OCI-LY3 (cell line): ENCODE measurements around the gene KRT80.

Experiments
- H2AFZ ChIP-seq: fragments of 200-600, 300-600 bp; shearing (Covaris generic); 2 replicates; pipeline ENCODE4 v1.6.0; 2014; ENCODE audit warnings: antibody characterized with exemption, low read depth, low read length
- H3K27ac ChIP-seq: fragments of 200-600, 300-600 bp; sonication (generic); 2 replicates; pipeline ENCODE4 v1.5.1; 2014; ENCODE audit warnings: mild to moderate bottlenecking, low read length, moderate library complexity, mixed read lengths
- H3K27me3 ChIP-seq: fragments of 200-600, 300-600 bp; sonication (generic); 2 replicates; pipeline ENCODE4 v1.6.1; 2014; ENCODE audit warnings: low read depth, low read length, mixed read lengths
- H3K36me3 ChIP-seq: fragments of 200-600, 300-600 bp; sonication (generic); replicated peaks from 2 replicates; pipeline ENCODE3; 2014; ENCODE audit warnings: low read depth, low read length, mixed read lengths
- H3K4me1 ChIP-seq: fragments of 300-600, 200-600 bp; sonication (generic); 2 replicates; pipeline ENCODE4 v1.6.1; 2014; ENCODE audit warnings: low read length, mixed read lengths
- H3K4me2 ChIP-seq: fragments of 200-600, 300-600 bp; sonication (generic); 2 replicates; pipeline ENCODE4 v1.6.1; 2014; ENCODE audit warnings: low read length, mixed read lengths
- H3K4me3 ChIP-seq: fragments of 300-600, 200-600 bp; sonication (generic); 2 replicates; pipeline ENCODE4 v1.5.1; 2014; ENCODE audit warnings: antibody characterized with exemption, mild to moderate bottlenecking, low read length, moderate library complexity
- H3K79me2 ChIP-seq: fragments of 300-600, 200-600 bp; shearing (Covaris generic); 2 replicates; pipeline ENCODE4 v1.6.1; 2014; ENCODE audit warnings: mild to moderate bottlenecking, low read length, mixed read lengths
- H3K9ac ChIP-seq: fragments of 300-600, 200-600 bp; shearing (Covaris generic); 2 replicates; pipeline ENCODE4 v1.6.0; 2014; ENCODE audit warnings: mild to moderate bottlenecking, low read length, moderate library complexity
- H3K9me3 ChIP-seq: fragments of 200-600, 300-600 bp; shearing (Covaris generic); 2 replicates; pipeline ENCODE4 v1.6.1; 2014; ENCODE audit warnings: low read length, mixed read lengths; ENCODE audit not compliant: insufficient read depth
- H4K20me1 ChIP-seq: fragments of 200-600, 300-600 bp; sonication (generic); 2 replicates; pipeline ENCODE4 v1.6.1; 2016; ENCODE audit warnings: low read length, mixed read lengths; ENCODE audit not compliant: insufficient read depth
- CTCF ChIP-seq: fragments of 200-600, 300-600 bp; sonication (generic); IDR thresholded peaks from 2 replicates; pipeline ENCODE4 v1.5.1; 2014; ENCODE audit warnings: antibody characterized with exemption, low read length, low read depth
- EZH2phosphoT487 ChIP-seq: fragments of 200-600 bp; shearing (Covaris generic); IDR thresholded peaks from 2 replicates; pipeline ENCODE4 v1.6.1; 2018; ENCODE audit warnings: antibody characterized with exemption, mixed run types, low read depth

Gene KRT80

GRCh38 chr12:52202361-52203078, 10.7 kb upstream of the KRT80 start:
- Histone ChIP-seq H3K4me2 (no peak overlapping the region), H3K27ac (no peak overlapping the region), H3K4me3 (no peak overlapping the region), H2AFZ (no peak overlapping the region), H3K4me1 (no peaks in the 10 kb centered on the region), H3K79me2 (no peaks in the 10 kb centered on the region), H4K20me1 (no peaks in the 10 kb centered on the region), H3K27me3 (peaks cover 26% of the 10 kb centered on the region), H3K9ac (no peak overlapping the region), H3K9me3 (no peaks in the 10 kb centered on the region), H3K36me3 (no peaks in the 10 kb centered on the region)
- TF ChIP-seq EZH2phosphoT487 (no peak), CTCF (no peak)

- Histone ChIP-seq H4K20me1 (no peaks in the 10 kb centered on the region), H3K27ac (no peak overlapping the region), H3K4me2 (no peak overlapping the region), H3K9ac (no peak overlapping the region), H3K27me3 (peaks cover 22% of the 10 kb centered on the region), H3K79me2 (no peaks in the 10 kb centered on the region), H2AFZ (no peak overlapping the region), H3K4me1 (no peaks in the 10 kb centered on the region), H3K4me3 (no peak overlapping the region), H3K36me3 (no peaks in the 10 kb centered on the region), H3K9me3 (no peaks in the 10 kb centered on the region)
- TF ChIP-seq CTCF (no peak), EZH2phosphoT487 (no peak)
Observed at GRCh38 chr12:52201451-52201839, 9.6 kb upstream of the KRT80 start.

- Histone ChIP-seq H3K9ac (no peak overlapping the region), H3K4me3 (no peak overlapping the region), H3K27ac (no peak overlapping the region), H3K9me3 (no peaks in the 10 kb centered on the region), H3K4me2 (no peak overlapping the region), H3K27me3 (peaks cover 22% of the 10 kb centered on the region), H3K4me1 (no peaks in the 10 kb centered on the region), H3K79me2 (no peaks in the 10 kb centered on the region), H2AFZ (no peak overlapping the region), H3K36me3 (no peaks in the 10 kb centered on the region), H4K20me1 (no peaks in the 10 kb centered on the region)
- TF ChIP-seq CTCF (no peak), EZH2phosphoT487 (no peak)
Observed at GRCh38 chr12:52200781-52201450, 9.1 kb upstream of the KRT80 start.

GRCh38 chr12:52200086-52200780, 8.4 kb upstream of the KRT80 start:
- no peak for TF ChIP-seq CTCF
- TF ChIP-seq EZH2phosphoT487 = no peak
- Histone ChIP-seq H3K4me3 (no peak overlapping the region), H3K9ac (no peak overlapping the region), H3K4me1 (no peaks in the 10 kb centered on the region), H4K20me1 (no peaks in the 10 kb centered on the region), H3K27ac (no peak overlapping the region), H3K36me3 (no peaks in the 10 kb centered on the region), H3K79me2 (no peaks in the 10 kb centered on the region), H3K4me2 (no peak overlapping the region), H3K9me3 (no peaks in the 10 kb centered on the region), H2AFZ (no peak overlapping the region), H3K27me3 (peaks cover 24% of the 10 kb centered on the region)
